ENCODE measurements around the gene UBR4. TPM values are rescaled to one million over a fixed set of nuclear protein-coding genes. Genes with fewer than 3 reads are reported as not detected.

UBR4 gene
- total and polyA plus RNA-seq, 2 of the 8 experiments (the other 6 are each of a cell fraction or from before 2014, with no cell fraction given) = 139 to 152 TPM

GRCh38 chr1:19101244-19101643 lies 108.8 kb downstream of the UBR4 start:
- CTCF ChIA-PET (ENCODE audit: partially characterized antibody) = interaction anchor here (1.9 kb wide), 1 partner anchor 188 kb away, joined by 6 read pairs; no protein-coding TSS in a partner anchor
- peaks cover 3 to 4% of the 10 kb centered on the region in 2 experiments for H4K20me1 ChIP-seq (replicated peaks in 1 of 2; ENCODE audit: control insufficient read depth in 1 of 2, insufficient read depth in 2 of 2, low read length in 2 of 2)

More at GRCh38 chr1:19101244-19101643, 108.8 kb downstream of the UBR4 start:
- Histone ChIP-seq H3K4me3 (ENCODE audit: extremely low read depth in 1 of 4, insufficient read depth in 2 of 4, low read depth in 3 of 4, low read length in 4 of 4) (no peak overlapping the region), H4K5ac (ENCODE audit: insufficient read length, low read depth, low read length) (no peak overlapping the region), H3K4me2 (ENCODE audit: insufficient read depth in 1 of 2, low read depth in 2 of 2, low read length in 2 of 2) (no peak overlapping the region), H2BK5ac (ENCODE audit: low read depth, low read length) (no peak overlapping the region), H3K9me3 (ENCODE audit: insufficient read depth in 2 of 2, low read depth in 1 of 2, low read length in 1 of 2) (no peaks in the 10 kb centered on the region), H2BK20ac (ENCODE audit: low read length) (no peak overlapping the region), H3K23ac (ENCODE audit: insufficient read length) (no peak overlapping the region), H3K18ac (ENCODE audit: extremely low read depth, low read length) (no peak overlapping the region), H3K4me1 (replicated peaks in 1 of 4; ENCODE audit: control insufficient read depth in 3 of 4, insufficient read depth in 4 of 4, low read length in 3 of 4) (no peaks in the 10 kb centered on the region), H3K23me2 (ENCODE audit: low read depth, low read length) (no peaks in the 10 kb centered on the region), H3K79me1 (ENCODE audit: low read depth, low read length) (no peaks in the 10 kb centered on the region), H3K14ac (ENCODE audit: insufficient read length) (no peak overlapping the region), H4K91ac (replicated peaks; ENCODE audit: insufficient read length, low read length) (no peak overlapping the region), H3K4ac (replicated peaks; ENCODE audit: insufficient read length, low read depth, low read length) (no peak overlapping the region), H3K56ac (replicated peaks; ENCODE audit: insufficient read length, low read depth, low read length) (no peak overlapping the region), H2BK15ac (ENCODE audit: low read length) (no peak overlapping the region), H3K9ac (replicated peaks in 1 of 4; ENCODE audit: extremely low read depth in 1 of 4, low read depth in 3 of 4, low read length in 3 of 4) (0 out of 7 replicates have a peak overlapping the region, but pooled peaks of 1 of the 4 experiments have one; percentile 1), H4K8ac (ENCODE audit: extremely low read depth, insufficient read depth, low read length) (no peak overlapping the region; the same call in 1 of the 2 replicates), H2AFZ (ENCODE audit: low read length) (no peak overlapping the region), H2AK5ac (ENCODE audit: low read depth, low read length) (no peak overlapping the region), H3K27me3 (replicated peaks in 1 of 4; ENCODE audit: control insufficient read depth in 3 of 4, extremely low read depth in 1 of 4, insufficient read depth in 3 of 4, low read length in 3 of 4) (no peaks in the 10 kb centered on the region; a peak in 1 of 7 replicates), H3K79me2 (ENCODE audit: control insufficient read depth in 1 of 2, insufficient read depth in 2 of 2, low read length in 2 of 2) (no peaks in the 10 kb centered on the region), H2BK12ac (ENCODE audit: low read depth, low read length) (no peak overlapping the region), H3K27ac (ENCODE audit: low read depth, low read length) (no peak overlapping the region), H2BK120ac (replicated peaks; ENCODE audit: low read depth, low read length) (no peak overlapping the region), H3K36me3 (ENCODE audit: control insufficient read depth in 2 of 4, insufficient read depth in 4 of 4, low read length in 3 of 4) (peaks cover 67 to 89% (median 86%) of the 10 kb centered on the region in 4 experiments)
- 99% methylated on average over 8 of the region's 8 CpGs; no CpG with 5 or more reads in 1 of the 2 experiments for WGBS, 2 experiments (ENCODE audit: extremely low coverage in 1 of 2, insufficient coverage in 1 of 2, insufficient read length in 1 of 2, insufficient replicate concordance in 2 of 2, low coverage in 1 of 2, low lambda C conversion rate in 2 of 2, missing lambda C conversion rate in 1 of 2)
- FAIRE-seq (no peak), DNase-seq (ENCODE audit: low read depth in 1 of 2, low spot score in 2 of 2) (no peak)
- TF ChIP-seq EZH2 (IDR thresholded peaks at IDR 0.05; ENCODE audit: low read depth, low read length, severe bottlenecking) (no peak), CHD1 (IDR thresholded peaks at IDR 0.05; ENCODE audit: low read depth, low read length) (no peak), RXRA (IDR thresholded peaks at IDR 0.05; ENCODE audit: insufficient read depth, low read depth, low read length) (no peak), TBP (IDR thresholded peaks at IDR 0.05; ENCODE audit: low read depth, low read length) (no peak), SIN3A (conservative IDR thresholded peaks at IDR 0.05 in 1 of 2, IDR thresholded peaks at IDR 0.05 in 1 of 2; ENCODE audit: low read depth in 1 of 2, low read length in 2 of 2) (no peak), SP4 (IDR thresholded peaks at IDR 0.05; ENCODE audit: low read length) (no peak), CHD2 (IDR thresholded peaks at IDR 0.05; ENCODE audit: low read length) (no peak), CTCF (IDR thresholded peaks at IDR 0.05; ENCODE audit: control extremely low read depth in 1 of 3, insufficient read depth in 1 of 3, low read depth in 1 of 3, low read length in 3 of 3) (no peak), GABPA (IDR thresholded peaks at IDR 0.05; ENCODE audit: borderline replicate concordance, insufficient read depth, low read length) (no peak), POLR2AphosphoS5 (IDR thresholded peaks at IDR 0.05; ENCODE audit: low read depth, low read length) (no peak), SAP30 (IDR thresholded peaks at IDR 0.05; ENCODE audit: insufficient read depth, insufficient replicate concordance, low read length) (no peak)
- POLR2A ChIA-PET (ENCODE audit: partially characterized antibody) = no interaction called here
